Spleen (tissue), 11 donors: ENCODE results near the gene ABCB4. TPM values are rescaled to one million over a fixed set of nuclear protein-coding genes. Genes with fewer than 3 reads are reported as not detected.

Source experiments
- DNase-seq: peaks from one replicate; pipeline ENCODE4 v3.0.0-alpha.2; 2020
- H3K27ac ChIP-seq, 8 donors: fragments of 200-600 bp; sonication (generic) in 7 of 8; 1 replicate in 4 of 8; 2 replicates in 4 of 8; pipeline versions ENCODE4 v1.5.0 to v1.8.0; 2016 to 2021; ENCODE audit warnings: inconsistent platforms in 4 of 8, mild to moderate bottlenecking in 4 of 8, moderate library complexity in 1 of 8
- H3K27me3 ChIP-seq, 7 donors: fragments of 200-600 bp; sonication (generic) in 6 of 7; replicated peaks in 1 of 7; 1 replicate in 4 of 7; 2 replicates in 3 of 7; pipeline versions ENCODE4 v1.5.0 to v1.8.0; 2016 to 2021; ENCODE audit warnings: inconsistent platforms in 3 of 7, mild to moderate bottlenecking in 1 of 7
- H3K36me3 ChIP-seq, 6 donors: fragments of 200-600 bp; sonication (generic) in 5 of 6; 1 replicate in 4 of 6; 2 replicates in 2 of 6; pipeline versions ENCODE4 v1.5.0 to v1.8.0; 2016 to 2021; ENCODE audit warnings: inconsistent platforms in 2 of 6
- H3K4me1 ChIP-seq, 6 donors: fragments of 200-600 bp; sonication (generic) in 5 of 6; 1 replicate in 3 of 6; 2 replicates in 3 of 6; pipeline versions ENCODE4 v1.5.0 to v1.8.0; 2016 to 2021; ENCODE audit warnings: inconsistent platforms in 3 of 6
- H3K4me3 ChIP-seq, 8 donors: fragments of 200-600 bp; sonication (generic) in 7 of 8; 1 replicate in 4 of 8; 2 replicates in 4 of 8; pipeline versions ENCODE4 v1.5.0 to v1.8.0; 2016 to 2021; ENCODE audit warnings: inconsistent platforms in 4 of 8, mild to moderate bottlenecking in 4 of 8, moderate library complexity in 2 of 8
- H3K9me3 ChIP-seq, 8 donors: fragments of 200-600 bp; sonication (generic) in 7 of 8; 1 replicate in 4 of 8; 2 replicates in 4 of 8; pipeline versions ENCODE4 v1.5.0 to v1.8.0; 2016 to 2021; ENCODE audit warnings: inconsistent platforms in 4 of 8
- POLR2A ChIP-seq, 3 donors: fragments of 450-650 bp; IDR thresholded peaks; one replicate each; pipeline ENCODE4 v1.5.1; 2017; ENCODE audit warnings: antibody characterized with exemption in 3 of 3, mild to moderate bottlenecking in 1 of 3
- POLR2AphosphoS5 ChIP-seq, 3 donors: sonication (generic); formaldehyde crosslinking; IDR thresholded peaks; one replicate each; pipeline ENCODE4 v1.5.1; 2017; ENCODE audit warnings: antibody characterized with exemption in 3 of 3
- WGBS, 5 donors: extraction: QIAGEN DNeasy Blood & Tissue Kit in 3 of 5; methylation state at CpG; one replicate each; pipeline versions ENCODE4 v1.1.5 to v1.1.7; 2013 to 2018; 5-methylcytosine and 5-hydroxymethylcytosine counted together
- intact Hi-C: fragments of 100-400 bp; cut with DNase I; formaldehyde crosslinking; loops from one replicate; pipeline ENCODE4 v1.15.0; 2023; ENCODE audit warnings: low total_unique reads
- polyA plus RNA-seq, 3 donors: library from polyadenylated mRNA; stranded (reverse); fragments of 200-250 nt; gene quantifications; one replicate each; pipeline ENCODE4 v1.2.1, GENCODE V29; 2013
- total RNA-seq, 7 donors: library from RNA; depleted of rRNA in 3 of 7; stranded (reverse); fragments of >200 nt in 3 of 7; fragmentation: NEBNext Ultra II Directional in 4 of 7; extraction: Animal tissue kit (Norgen Biotek cat#: 25700) in 4 of 7; gene quantifications; one replicate each; pipeline versions ENCODE4 v1.1.0 to v1.2.1, GENCODE V29; 2016 to 2021
- TF ChIP-seq, protein P1 (sequence below), 11 experiments: fragments of 200-600 bp in 7 of 11; fragments of 450-650 bp in 4 of 11; sonication (generic) in 4 of 11; IDR thresholded peaks in 8 of 11; conservative IDR thresholded peaks in 3 of 11; 1 replicate in 7 of 11; 2 replicates in 4 of 11; pipeline versions ENCODE4 v1.4.0 to v1.8.0; 2016 to 2021; ENCODE audit warnings: antibody characterized with exemption in 11 of 11, inconsistent platforms in 4 of 11, mild to moderate bottlenecking in 1 of 11
- donor health status: healthy with polysubstance abuse.
- donor health status: DM: no; HTN: no; CAD: no; lungs with moderate emphysema.
- donor health status: DM: no; HTN: no; CAD: no.
- donor health status: Bipolar disorder and iron deficiency.
- donor health status: healthy.
- donor health status: DM: no; HTN: no; CAD: no.
- donor health status: DM: yes; HTN: yes; CAD: no.

The ABCB4 gene
- total and polyA plus RNA-seq, 10 donors, result 12.1 to 37.5 (median 21.7) TPM

DNA sequence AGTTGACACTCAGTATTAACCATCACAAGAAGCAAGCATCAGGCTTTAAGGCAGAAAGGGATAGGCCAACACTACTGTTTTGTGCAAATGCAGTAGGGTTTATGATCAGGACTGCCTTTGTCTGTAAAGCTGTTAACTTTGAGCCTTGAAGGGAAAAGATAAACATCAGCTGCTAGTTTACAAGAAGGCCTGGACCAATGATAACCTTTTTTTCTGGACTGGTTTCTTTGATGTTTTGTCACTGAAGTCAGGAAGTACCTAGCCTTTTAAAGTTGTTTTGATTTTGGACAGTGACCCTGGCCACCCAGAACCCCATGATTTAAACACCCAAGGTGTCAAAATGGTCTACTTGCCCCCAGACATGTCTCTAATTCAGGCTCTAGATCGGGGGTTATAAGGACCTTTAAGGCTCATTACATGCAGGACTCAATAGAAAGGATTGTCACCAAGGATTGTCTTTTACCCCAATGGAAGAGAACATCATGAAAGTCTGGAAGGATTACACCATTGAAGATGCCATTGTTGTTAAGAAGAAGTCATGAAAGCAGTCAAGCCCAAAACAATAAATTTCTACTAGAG is 79.9 kb downstream of the ABCB4 start:
- no peak overlapping the region for H3K4me3 ChIP-seq
- H3K9me3 ChIP-seq, result no peaks in the 10 kb centered on the region
- H3K36me3 ChIP-seq, result peaks cover 0 to 65% (median 10%) of the 10 kb centered on the region in 6 donors
- intact Hi-C loops, result no loop called here
- DNase-seq, result no peak
- 84 to 96% (median 91%) methylated on average over 1 of the region's 1 CpG for WGBS, 5 donors
- no peak for TF ChIP-seq POLR2AphosphoS5 (IDR thresholded peaks at IDR 0.05)
- no peak for TF ChIP-seq POLR2A (IDR thresholded peaks at IDR 0.05)
- TF ChIP-seq, protein P1, sequence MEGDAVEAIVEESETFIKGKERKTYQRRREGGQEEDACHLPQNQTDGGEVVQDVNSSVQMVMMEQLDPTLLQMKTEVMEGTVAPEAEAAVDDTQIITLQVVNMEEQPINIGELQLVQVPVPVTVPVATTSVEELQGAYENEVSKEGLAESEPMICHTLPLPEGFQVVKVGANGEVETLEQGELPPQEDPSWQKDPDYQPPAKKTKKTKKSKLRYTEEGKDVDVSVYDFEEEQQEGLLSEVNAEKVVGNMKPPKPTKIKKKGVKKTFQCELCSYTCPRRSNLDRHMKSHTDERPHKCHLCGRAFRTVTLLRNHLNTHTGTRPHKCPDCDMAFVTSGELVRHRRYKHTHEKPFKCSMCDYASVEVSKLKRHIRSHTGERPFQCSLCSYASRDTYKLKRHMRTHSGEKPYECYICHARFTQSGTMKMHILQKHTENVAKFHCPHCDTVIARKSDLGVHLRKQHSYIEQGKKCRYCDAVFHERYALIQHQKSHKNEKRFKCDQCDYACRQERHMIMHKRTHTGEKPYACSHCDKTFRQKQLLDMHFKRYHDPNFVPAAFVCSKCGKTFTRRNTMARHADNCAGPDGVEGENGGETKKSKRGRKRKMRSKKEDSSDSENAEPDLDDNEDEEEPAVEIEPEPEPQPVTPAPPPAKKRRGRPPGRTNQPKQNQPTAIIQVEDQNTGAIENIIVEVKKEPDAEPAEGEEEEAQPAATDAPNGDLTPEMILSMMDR (IDR thresholded peaks at IDR 0.05 in 8 of 11, conservative IDR thresholded peaks at IDR 0.05 in 3 of 11), result no peak
- H3K27ac ChIP-seq, result no peak overlapping the region
- H3K4me1 ChIP-seq, result no peaks in the 10 kb centered on the region
- no peaks in the 10 kb centered on the region for H3K27me3 ChIP-seq

- intact Hi-C loops, result no loop called here
- WGBS, 5 donors, result 96 to 97% (median 96%) methylated on average over 8 of the region's 8 CpGs
- no peaks in the 10 kb centered on the region for H3K27me3 ChIP-seq
- H3K4me1 ChIP-seq, result no peaks in the 10 kb centered on the region
- H3K27ac ChIP-seq, result no peak overlapping the region
- H3K9me3 ChIP-seq, result peaks cover 0 to 3% (median 0%) of the 10 kb centered on the region in 8 donors
- no peak for DNase-seq
- H3K4me3 ChIP-seq, result no peak overlapping the region
- H3K36me3 ChIP-seq, result peaks cover 0 to 76% (median 19%) of the 10 kb centered on the region in 6 donors
- TF ChIP-seq, protein P1 (IDR thresholded peaks at IDR 0.05 in 8 of 11, conservative IDR thresholded peaks at IDR 0.05 in 3 of 11), result no peak
- no peak for TF ChIP-seq POLR2A (IDR thresholded peaks at IDR 0.05)
- TF ChIP-seq POLR2AphosphoS5 (IDR thresholded peaks at IDR 0.05), result no peak
These were observed 84.3 kb downstream of the ABCB4 start for GRCh38 chr7:87391020-87391701.

DNA sequence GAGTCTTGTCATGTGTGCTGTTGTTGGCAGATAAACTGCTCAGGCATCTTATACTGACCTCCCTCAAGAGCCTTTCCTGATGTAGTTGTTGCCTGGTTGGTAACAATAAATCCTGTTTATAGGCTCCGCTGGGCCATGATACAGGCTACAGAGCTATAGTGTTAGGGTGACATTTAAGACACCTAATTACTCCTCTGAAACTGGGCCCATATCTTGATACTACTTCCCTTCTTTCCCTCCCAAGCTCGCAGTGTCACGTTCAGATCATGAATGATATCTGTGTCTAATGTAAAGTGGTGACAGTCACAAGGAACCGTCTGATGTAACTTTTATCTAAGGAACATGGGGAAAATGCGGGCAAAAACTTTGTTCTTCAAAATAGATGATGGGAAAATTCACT is 94.6 kb downstream of the ABCB4 start:
- no peak overlapping the region for H3K27ac ChIP-seq
- 88 to 94% (median 93%) methylated on average over 5 of the region's 5 CpGs for WGBS, 5 donors
- no peaks in the 10 kb centered on the region for H3K9me3 ChIP-seq
- peaks cover 0 to 66% (median 9%) of the 10 kb centered on the region in 6 donors for H3K36me3 ChIP-seq
- intact Hi-C loops, result no loop called here
- TF ChIP-seq POLR2A (IDR thresholded peaks at IDR 0.05) (no peak), POLR2AphosphoS5 (IDR thresholded peaks at IDR 0.05) (no peak)
- TF ChIP-seq, protein P1 (IDR thresholded peaks at IDR 0.05 in 8 of 11, conservative IDR thresholded peaks at IDR 0.05 in 3 of 11), result no peak
- H3K4me1 ChIP-seq, result no peaks in the 10 kb centered on the region
- no peaks in the 10 kb centered on the region for H3K27me3 ChIP-seq
- no peak overlapping the region for H3K4me3 ChIP-seq
- no peak for DNase-seq

DNA sequence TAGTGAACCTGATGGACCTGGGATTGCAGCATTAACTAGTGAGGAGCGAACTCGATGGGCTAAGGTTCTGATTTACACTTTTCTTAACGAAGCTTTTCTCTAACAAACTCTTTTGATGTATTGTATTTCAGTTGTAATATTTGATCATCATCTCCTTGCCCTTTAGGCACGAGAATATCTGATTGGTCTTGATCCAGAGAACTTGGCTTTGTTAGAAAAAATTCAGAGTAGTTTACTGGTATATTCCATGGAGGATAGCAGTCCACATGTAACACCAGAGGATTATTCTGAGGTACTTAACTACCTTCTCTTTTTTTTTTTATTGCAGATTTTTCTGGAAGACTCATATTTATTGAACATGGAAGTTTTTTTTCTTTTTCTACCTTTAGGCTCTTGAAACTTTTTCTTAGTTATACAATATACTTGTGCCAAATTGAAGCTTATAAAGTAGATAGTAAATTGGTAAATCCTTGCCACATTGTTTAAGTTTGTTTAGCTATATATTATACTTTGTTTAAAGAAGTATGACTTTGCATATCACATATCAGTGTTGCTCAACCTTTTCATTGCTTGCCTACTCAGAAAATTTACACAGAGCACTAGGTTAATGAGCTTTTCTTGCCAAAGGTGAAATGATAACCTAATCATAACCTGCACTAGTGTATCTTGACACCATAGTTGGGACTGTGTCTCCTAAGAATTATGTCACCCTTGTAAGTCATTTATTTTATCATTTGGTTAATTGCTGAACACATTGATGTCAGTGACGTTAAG is 99.6 kb downstream of the ABCB4 start:
- no peak overlapping the region for H3K27ac ChIP-seq
- intact Hi-C loops, result no loop called here
- H3K4me3 ChIP-seq, result no peak overlapping the region

More for the DNA sequence above, 99.6 kb downstream of the ABCB4 start:
- Histone ChIP-seq H3K36me3 (peaks cover 0 to 32% (median 2%) of the 10 kb centered on the region in 6 donors), H3K4me1 (no peaks in the 10 kb centered on the region), H3K9me3 (no peaks in the 10 kb centered on the region), H3K27me3 (no peaks in the 10 kb centered on the region)
- WGBS, 5 donors, result 88 to 97% (median 93%) methylated on average over 5 of the region's 5 CpGs
- DNase-seq, result no peak
- TF ChIP-seq, protein P1 (IDR thresholded peaks at IDR 0.05 in 8 of 11, conservative IDR thresholded peaks at IDR 0.05 in 3 of 11), result no peak
- no peak for TF ChIP-seq POLR2A (IDR thresholded peaks at IDR 0.05)
- TF ChIP-seq POLR2AphosphoS5 (IDR thresholded peaks at IDR 0.05), result no peak
